ENCODE data around the gene KRTCAP3. TPM values are rescaled to one million over a fixed set of nuclear protein-coding genes. Genes with fewer than 3 reads are reported as not detected.

KRTCAP3 gene
- total and polyA plus RNA-seq, 9 of the 15 experiments (the other 6 are each of a cell fraction or from before 2014, with no cell fraction given), result 0.24 to 1.4 (median 0.73) TPM

DNA sequence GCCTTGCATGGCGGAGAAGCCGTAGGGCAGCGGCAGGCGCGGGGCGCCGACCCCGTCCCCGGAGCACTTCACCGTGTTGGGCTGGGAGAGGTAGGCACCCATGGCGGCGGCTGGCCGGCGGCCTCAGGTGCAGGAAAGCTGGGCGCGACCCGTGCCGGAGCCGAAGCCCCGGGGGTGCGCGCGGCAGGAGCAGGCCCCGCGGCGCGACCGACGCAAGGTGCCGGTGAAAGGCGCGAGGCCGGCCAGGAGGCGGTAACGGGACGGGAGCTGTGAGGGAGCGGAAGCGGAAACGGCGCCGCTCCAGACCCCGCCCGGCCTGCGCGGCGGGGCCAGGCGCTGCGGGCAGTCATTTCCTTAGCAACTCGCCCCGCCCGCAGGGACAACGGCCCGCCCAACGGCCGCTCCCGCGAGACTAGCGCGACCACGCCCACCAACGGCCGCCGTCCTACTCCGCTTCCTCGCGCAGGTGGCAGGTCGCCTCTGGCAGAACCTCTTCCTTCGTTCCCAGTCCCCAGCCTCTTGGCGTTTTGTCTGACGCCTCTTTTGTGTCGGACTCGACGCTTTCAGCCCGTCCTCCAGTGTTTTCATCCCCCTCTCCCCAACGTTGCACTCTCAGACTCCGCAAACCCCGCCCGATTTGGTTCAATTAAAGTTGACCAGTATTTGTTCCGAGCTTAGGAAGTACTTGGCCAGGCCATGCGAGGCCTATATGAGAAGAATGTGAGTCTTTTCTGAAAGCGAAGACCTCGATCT is 32.7 kb upstream of the KRTCAP3 start, which contains the start of gene PPM1G (continued):
- TF ChIP-seq, protein P1, sequence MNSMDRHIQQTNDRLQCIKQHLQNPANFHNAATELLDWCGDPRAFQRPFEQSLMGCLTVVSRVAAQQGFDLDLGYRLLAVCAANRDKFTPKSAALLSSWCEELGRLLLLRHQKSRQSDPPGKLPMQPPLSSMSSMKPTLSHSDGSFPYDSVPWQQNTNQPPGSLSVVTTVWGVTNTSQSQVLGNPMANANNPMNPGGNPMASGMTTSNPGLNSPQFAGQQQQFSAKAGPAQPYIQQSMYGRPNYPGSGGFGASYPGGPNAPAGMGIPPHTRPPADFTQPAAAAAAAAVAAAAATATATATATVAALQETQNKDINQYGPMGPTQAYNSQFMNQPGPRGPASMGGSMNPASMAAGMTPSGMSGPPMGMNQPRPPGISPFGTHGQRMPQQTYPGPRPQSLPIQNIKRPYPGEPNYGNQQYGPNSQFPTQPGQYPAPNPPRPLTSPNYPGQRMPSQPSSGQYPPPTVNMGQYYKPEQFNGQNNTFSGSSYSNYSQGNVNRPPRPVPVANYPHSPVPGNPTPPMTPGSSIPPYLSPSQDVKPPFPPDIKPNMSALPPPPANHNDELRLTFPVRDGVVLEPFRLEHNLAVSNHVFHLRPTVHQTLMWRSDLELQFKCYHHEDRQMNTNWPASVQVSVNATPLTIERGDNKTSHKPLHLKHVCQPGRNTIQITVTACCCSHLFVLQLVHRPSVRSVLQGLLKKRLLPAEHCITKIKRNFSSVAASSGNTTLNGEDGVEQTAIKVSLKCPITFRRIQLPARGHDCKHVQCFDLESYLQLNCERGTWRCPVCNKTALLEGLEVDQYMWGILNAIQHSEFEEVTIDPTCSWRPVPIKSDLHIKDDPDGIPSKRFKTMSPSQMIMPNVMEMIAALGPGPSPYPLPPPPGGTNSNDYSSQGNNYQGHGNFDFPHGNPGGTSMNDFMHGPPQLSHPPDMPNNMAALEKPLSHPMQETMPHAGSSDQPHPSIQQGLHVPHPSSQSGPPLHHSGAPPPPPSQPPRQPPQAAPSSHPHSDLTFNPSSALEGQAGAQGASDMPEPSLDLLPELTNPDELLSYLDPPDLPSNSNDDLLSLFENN (IDR thresholded peaks at IDR 0.05; ENCODE audit: low read depth in 2 of 2, low read length in 2 of 2), result peak in 1 of 2 experiments; percentile 29; a peak in 1 of 4 replicates
- peak; percentile 98 for TF ChIP-seq RBM25 (IDR thresholded peaks at IDR 0.05; ENCODE audit: low read depth, low read length, severe bottlenecking)
- no peak for TF ChIP-seq MCM2 (IDR thresholded peaks at IDR 0.05; ENCODE audit: low read depth)
- TF ChIP-seq GABPB2 (CRISPR knock-in tag; conservative IDR thresholded peaks at IDR 0.05), result no peak
- TF ChIP-seq CC2D1A (IDR thresholded peaks at IDR 0.05), result no peak; the same call in 1 of the 2 replicates
- TF ChIP-seq, protein P2, sequence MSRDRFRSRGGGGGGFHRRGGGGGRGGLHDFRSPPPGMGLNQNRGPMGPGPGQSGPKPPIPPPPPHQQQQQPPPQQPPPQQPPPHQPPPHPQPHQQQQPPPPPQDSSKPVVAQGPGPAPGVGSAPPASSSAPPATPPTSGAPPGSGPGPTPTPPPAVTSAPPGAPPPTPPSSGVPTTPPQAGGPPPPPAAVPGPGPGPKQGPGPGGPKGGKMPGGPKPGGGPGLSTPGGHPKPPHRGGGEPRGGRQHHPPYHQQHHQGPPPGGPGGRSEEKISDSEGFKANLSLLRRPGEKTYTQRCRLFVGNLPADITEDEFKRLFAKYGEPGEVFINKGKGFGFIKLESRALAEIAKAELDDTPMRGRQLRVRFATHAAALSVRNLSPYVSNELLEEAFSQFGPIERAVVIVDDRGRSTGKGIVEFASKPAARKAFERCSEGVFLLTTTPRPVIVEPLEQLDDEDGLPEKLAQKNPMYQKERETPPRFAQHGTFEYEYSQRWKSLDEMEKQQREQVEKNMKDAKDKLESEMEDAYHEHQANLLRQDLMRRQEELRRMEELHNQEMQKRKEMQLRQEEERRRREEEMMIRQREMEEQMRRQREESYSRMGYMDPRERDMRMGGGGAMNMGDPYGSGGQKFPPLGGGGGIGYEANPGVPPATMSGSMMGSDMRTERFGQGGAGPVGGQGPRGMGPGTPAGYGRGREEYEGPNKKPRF (IDR thresholded peaks at IDR 0.05; ENCODE audit: low read depth, low read length), result no peak
- TF ChIP-seq HMG20A (CRISPR knock-in tag; conservative IDR thresholded peaks at IDR 0.05), result no peak
- TF ChIP-seq ZBTB8A (IDR thresholded peaks at IDR 0.05; ENCODE audit: partially characterized antibody), result no peak
- no peak for TF ChIP-seq ZNF143 (CRISPR knock-in tag; IDR thresholded peaks at IDR 0.05)
- TF ChIP-seq CSDE1 (IDR thresholded peaks at IDR 0.05), result no peak
- TF ChIP-seq ZNF407 (IDR thresholded peaks at IDR 0.05; ENCODE audit: low read depth), result 0 out of 2 replicates have a peak, but pooled peaks have one; percentile 53
- peak; percentile 89 to 91 for TF ChIP-seq NRF1 (conservative IDR thresholded peaks at IDR 0.05 in 1 of 2, IDR thresholded peaks at IDR 0.05 in 1 of 2)
- TF ChIP-seq KDM4B (IDR thresholded peaks at IDR 0.05; ENCODE audit: borderline replicate concordance in 2 of 2, low read depth in 1 of 2), result peak in 1 of 2 experiments; percentile 36; a peak in 1 of 4 replicates
